Activated CD4-positive, alpha-beta T cell treated with anti-CD3 and anti-CD28 coated beads, Interleukin-2, Interleukin-6, amounts not matched to agents 100 ng/mL and 50 ng/mL, durations not matched to agents 16 hours and 8 hours (primary cell): ENCODE results near the gene VTI1A.

ENCODE experiments used
- DNase-seq: peaks from one replicate; pipeline ENCODE4 v3.0.0-alpha.2; 2020

The VTI1A gene

DNA sequence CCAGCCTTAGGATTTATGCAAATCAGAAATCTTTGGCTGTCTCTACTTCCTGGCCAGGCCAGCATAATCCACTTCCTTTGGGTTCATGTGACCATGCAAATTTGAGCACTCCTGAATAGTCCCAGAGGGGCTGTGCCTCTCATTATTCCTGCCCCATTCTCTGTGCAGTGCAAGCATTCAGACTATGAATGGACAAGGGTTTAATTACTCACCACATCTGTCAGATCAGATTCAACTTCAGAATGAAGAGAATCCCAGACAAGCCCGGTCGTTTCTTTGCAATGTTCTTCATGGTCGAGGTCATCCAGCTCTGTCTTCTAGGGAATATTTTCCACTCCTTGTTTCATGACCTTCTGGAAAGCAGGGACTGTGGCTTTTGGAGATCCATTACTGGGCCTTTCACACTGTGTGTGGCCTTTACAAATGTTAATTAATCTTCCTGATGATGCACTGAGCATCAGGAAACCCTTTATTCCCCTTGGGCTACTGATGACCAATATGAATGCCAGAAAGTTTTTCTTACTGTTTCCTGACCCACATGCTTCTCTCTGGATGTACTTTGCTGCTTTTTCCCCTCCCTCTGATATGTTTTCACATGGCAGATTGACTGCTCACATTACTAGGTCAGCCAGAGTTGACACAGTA, 285.4 kb downstream of the VTI1A start:
- no peak for DNase-seq

DNA sequence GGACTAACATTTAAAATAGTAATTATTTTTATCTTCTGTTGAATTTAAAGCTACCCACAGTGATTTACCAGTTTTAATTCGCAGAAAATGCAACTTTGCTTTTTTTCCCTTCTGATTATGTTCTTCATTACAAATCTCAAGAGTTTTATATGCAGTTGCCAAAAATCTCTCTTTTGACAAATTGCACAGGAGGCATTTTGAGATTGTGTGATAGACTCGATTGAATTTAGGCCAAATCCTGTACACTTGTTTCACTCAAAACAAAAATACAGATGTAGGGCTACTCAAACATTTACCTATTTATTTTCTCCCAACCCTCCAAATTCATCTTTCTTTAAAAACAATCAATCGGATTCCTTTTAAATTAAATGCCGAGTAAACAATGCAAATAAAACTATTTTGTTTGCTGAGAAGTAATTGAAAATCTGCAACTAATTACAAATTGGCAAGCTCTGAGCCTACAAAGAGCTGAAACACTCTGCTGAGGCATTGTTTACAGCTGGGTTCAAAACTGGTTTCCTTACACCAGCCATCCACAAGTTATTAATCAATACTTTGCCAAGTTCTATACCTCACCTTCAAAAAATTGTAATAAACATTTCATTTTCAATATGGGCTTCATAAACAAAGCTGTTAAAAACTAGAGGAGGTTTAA, 288.2 kb downstream of the VTI1A start:
- no peak for DNase-seq

DNA sequence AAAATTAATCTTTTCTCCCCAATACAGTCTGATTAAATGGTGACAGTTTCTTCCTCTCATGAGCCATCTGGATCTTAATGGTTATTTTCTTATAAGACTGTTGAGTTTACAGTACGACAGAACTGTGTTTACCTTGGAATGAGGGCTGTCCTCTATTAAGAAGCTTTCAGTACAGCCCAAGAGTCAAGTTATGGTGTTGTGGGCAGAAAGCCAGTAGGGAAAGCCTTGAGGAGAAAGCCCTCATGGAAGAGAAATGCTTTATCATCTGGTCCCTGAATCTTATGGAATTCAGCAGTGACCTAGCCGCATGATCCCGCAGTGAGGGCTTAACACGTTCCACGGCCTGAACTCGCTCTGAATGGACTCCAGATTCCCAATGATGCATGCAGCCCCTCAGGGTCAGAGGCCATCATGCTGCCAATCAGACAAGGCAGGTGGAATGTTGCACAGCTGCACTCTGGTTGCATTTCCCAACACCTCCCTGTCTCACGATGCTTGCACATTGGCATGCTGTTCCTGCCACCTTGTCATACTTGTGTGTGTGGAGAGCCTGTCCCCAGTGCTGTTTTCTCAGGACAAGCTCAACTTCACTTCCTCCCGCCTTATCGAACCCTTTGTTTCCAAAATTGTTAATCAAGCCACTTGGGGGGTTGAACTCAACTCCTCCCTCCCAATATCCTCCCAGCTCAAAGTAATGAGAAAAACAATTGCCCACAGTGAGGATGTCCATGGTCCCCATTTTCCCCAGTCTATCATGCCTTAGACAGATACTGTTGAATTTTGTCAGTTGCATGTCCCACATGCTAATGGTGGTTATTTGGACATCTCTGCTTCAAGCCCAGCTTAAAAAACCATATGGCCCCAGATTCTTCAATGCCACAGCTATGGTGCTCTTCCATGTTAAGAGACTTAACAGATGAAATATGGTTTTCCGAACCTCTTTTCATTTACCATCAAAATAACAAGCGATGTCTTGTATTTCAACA, 291.9 kb downstream of the VTI1A start:
- no peak for DNase-seq

DNA sequence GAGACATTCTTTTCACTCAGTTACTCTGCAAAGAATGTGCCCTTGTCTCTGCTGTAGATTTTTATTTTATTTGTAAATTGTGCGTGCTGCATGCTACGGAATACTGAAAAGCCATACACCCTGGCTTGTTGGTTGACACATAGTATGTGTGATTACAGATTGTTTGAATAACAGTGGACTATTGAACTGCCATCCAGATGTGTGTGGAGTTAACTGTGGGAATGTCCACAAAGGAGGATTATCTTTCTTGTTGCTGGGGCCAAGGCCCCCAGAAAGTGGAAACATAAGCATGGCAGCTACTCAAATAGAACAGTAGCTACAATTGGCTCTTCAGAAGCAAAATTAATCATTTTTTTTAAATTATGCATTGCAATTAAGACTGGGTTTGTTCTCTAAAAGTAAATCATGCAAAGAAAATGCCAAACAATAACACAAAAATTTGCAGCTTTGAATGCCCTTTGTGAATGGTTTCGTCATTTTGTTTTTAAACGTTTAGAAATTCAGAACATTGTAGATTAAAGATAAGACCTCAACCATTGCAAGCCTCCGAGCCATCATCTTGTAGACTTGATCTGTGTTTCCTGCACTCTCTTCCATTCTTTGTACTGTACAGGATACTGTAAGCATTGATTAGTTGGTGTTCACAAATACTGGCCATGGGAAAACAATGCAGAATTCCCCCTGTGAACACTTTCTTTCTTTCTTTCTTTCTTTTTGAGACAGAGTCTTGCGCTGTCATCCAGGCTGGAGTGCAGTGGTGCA, 292.8 kb downstream of the VTI1A start:
- DNase-seq: no peak

DNA sequence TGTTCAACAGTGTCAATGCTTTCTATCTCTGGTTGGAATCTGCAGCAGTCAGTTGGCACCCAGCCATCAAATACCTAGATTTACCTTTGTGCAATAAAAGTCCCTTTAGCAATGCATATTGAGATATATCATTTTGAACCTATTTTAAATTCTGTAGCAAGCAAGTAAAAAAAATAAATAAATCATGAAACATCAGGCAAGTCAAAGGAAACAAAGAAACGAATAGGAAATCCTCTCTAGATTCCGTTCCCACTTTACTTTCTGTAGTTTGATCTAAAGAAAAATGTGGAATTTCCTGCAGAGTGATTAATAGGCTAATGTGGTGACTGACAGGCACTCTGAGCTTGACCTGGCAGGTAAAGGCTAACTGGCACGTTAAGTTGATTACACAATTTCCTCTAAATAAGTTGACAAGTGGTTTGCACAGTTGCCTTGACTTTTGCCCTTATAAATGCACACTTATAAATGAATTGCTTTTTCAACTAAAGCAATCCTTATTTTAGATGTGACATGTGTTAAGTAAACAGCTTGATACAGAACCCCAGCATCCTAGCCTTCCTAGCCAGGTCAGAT, 294.9 kb downstream of the VTI1A start:
- DNase-seq: no peak

DNA sequence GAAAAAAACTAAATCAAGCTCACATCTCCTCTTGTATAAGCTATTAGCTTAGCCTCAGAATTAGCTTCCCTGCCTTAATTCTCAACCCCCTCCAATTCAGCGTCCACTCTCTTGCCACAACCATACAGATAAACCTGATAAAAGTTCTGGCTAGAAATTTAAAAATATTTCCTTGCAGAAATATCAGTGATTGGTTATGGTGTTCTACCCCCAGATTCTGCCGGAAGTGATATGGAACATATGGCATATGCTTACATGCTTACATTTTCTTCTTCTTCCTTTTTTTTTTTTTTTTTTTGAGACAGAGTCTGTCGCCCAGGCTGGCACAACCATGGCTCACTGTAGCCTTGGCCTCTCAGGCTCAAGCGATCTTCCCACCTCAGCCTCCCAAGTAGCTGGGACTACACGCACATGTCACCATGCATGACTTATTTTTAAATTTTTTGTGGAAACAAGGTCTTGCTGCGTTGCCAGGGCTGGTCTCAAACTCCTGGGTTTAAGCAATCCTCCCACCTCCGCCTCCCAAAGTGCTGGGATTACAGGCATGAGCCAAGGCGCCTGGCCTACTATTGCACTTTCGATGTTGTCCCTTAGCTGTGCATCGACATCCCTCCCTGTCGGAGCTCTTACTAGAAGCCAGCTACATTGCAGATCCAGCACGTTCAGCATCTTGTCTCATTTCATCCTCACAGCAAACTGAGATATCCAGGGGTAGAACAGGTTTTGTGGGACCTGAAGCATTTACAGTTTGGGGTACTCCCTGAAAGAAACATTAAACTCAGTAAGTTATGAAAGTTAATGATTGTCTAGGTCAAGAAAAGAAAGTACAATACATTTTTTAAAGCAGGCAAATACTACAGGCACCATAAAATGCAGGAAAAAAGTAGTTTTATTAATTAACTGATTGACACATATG, 297.4 kb downstream of the VTI1A start:
- no peak for DNase-seq

DNA sequence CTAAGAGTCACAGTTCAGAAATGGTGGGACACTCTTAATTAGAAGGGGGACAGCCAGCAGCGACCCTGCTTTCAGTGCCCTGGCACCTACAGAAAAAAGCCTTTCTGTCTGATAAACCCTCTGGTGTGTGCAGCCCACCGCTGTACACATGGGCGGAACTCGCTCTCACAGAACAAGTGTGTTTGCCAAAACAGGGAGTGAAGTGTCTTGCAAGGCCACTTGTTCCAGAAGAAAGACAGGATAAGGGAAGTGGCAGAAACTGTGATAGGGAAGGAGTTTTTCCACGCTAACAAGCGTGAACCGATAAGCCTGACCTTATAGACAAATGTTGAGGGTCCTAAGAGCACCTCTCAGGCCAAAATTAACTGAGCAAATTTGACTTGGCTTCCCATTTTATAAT, 299.3 kb downstream of the VTI1A start:
- DNase-seq: no peak

DNA sequence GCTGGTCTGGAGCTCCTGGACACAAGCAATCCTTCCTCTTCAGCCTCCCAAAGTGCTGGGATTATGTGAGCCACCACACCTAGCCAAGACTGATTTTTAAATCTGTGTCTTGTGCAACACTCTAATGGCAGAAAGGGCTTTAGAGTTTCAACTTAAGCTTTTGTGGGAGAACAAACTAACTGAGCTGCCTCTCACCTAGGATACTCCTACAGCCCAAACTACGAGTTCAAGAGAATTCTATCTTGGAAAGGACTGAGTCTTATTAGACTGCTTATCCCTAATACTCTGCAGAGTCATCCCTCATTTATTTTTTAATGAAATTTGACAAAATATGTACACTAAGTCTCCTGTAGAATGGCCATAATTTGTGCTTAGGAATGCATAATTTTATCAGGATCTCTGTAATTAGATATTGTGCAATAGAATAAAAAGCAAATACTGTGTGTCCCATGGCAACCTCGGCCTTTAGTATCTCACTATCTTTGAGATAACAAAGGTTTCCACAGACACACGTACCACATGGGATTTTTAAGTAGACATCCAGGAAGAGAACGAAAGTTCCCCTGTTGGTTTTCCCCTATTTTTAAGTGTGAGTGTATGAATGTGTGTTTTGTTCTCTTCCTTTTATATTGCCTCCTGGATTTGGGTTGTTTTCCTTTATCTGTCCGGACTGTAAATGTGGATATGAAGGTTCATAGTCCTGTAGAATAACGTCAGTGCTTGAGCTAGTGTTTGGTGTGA, 303.6 kb downstream of the VTI1A start:
- no peak for DNase-seq

DNA sequence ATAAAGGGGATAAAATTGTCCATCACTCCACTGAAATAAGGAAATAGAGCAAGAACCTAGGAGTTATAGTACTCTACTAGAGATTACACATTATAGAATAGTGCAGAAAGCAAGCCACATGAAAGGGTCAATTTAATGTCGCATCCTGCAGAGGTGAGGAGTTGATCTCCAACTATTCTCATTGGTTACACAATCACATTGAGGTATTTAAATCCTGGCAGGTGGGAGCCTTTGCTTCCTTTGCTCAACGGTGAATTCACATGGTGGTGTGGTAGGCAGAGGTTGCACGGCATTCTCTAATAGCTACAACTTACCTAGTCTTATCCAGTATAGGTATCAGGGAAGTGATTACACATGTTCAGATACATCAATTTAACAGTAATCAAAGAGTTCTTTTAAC, 304.6 kb downstream of the VTI1A start:
- DNase-seq: no peak

DNA sequence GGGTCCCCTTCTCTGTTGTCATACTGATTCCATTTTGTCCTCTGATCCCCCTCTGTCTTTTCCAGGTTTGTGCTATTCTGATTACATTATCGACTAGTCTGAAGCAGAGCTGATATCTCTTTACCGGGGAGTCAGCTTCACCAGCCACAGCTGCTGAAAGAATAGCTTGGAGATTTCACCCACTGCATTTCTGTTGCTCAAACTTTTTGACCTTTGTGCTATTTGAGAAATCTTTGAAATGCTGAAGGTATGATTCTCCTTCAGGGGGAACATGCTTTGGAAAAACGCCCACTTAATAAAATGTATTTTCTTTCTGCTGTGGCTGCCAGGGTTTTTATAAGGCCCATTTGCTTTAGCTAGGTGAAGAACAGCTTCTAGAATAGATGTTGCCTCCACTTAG, 305.3 kb downstream of the VTI1A start:
- DNase-seq: no peak

DNA sequence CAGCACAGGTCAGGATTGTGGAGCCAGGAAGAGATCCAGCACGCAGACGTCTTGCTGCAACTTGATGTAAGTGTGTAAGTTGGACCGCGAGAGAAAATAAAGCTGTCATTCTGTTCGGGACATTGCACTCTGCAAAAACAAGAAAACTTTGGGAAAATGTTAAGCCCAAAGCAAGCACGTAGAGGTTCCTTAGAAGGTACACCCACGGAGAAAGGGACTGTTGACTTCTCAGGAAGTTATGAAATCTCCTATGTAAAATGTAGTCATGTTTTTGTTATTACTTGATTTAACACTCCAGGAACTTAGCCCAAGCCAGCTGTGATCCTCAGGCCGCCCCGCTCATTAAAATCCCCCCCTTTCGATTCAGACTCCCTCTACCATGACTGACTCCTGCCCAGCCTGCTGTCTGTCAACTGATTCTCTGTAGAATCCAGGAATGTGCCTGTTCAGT, 307.0 kb downstream of the VTI1A start:
- no peak for DNase-seq

DNA sequence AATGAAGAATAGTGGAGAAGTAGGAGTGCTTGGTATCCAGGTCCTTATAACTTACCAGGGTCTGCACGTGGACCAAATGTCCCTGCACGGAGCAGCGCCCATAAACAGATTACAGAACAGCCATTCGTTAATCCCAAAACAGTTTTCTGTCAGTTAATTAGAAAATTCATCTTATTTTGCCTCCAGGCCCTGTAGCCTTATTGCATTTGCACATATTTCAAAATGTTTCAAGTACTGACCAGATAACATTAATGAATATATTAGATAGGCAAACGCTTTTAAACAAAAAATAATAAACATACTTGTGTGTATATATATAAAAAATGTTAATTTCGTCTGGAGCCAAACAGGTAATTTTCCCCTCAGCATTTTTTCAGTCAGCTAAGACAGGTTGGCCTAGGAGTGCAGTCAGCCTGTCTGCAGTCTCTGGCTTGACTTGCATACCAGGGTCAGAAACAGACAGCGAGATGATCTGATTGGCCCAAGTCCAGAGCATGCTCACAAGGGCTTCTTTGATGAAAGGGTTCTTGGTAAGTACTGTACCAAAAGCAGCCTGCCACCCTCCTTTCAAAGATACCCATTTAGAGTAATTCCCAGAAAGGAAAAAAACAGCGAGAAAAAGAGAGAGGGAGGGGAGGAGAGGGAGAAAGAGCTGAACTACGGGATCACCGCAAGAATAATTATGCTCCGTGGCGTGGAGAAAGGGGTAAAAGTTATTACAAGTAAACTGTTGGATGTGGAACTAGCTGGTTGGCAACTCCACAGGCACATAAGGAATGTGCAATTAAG, 308.6 kb downstream of the VTI1A start:
- DNase-seq: no peak

DNA sequence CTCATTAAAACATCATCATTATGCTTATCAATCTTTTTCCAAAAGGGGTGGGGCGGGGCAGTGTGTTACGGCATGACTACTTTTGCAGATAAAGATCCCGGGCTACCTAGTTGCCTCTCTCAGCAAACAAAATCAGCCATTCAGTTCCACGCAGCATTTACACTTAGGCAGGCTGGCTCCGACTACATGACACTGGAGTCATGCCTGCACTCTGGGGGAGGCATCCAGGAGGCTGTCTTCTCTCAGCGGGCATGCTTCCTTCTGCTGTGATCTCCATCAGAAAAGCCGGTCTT, 309.2 kb downstream of the VTI1A start:
- DNase-seq: no peak

DNA sequence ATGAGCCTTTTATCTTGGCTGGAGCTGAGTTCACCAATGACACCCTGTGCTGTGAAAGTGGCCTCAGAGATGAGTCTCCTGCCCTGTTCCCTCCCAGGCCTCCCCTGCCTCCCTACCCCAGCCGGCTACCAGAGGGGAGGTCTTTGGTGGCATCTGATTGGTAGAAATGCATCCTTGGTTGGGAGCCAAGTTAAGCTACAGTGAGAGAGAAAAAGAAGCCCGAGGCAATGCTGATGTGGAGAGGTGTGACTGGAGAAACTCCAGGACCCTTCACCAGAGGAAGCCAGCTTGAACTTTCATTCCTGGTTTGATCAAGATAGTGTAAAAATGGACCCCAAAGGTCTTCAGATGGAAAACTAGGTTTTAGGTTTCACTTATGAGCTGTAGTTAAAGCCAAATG, 311.9 kb downstream of the VTI1A start:
- DNase-seq: no peak

DNA sequence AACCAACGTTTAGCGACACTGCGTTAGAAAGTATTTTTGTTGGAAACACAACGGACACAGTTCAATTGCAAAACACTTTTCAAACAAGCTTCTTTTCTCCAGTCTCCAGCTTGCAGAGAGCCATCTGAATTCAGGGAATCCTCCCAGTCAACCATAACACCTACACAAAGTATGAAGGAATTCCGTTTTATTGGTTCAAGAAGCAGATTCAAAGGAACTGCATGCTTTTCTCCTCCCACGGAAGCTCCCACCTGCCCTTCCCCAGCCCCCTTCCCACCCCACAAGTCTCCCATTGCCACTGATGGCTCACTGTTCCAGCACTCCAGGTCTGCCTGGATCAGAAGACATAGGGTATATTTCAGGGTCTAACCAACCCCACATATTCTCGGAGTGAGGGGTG, 312.5 kb downstream of the VTI1A start:
- DNase-seq: no peak

DNA sequence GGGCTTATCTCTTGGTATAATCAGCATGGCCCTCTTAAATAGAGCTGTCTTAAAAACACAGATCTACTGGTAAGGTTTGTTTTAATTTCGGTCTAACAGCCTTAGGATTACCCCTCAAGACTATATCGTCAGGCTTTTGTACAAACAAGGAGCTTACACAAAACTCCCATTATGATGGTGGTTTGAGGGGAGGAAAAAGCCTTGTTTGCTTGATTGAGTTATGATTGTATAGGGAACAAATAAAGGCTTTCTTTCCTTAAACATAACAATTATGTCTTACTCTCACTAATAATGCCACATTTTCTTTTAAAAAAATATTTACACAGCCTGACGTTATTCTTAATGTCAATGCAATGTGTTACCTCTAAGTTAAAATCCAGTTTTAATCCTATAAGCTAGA, 314.2 kb downstream of the VTI1A start:
- no peak for DNase-seq

DNA sequence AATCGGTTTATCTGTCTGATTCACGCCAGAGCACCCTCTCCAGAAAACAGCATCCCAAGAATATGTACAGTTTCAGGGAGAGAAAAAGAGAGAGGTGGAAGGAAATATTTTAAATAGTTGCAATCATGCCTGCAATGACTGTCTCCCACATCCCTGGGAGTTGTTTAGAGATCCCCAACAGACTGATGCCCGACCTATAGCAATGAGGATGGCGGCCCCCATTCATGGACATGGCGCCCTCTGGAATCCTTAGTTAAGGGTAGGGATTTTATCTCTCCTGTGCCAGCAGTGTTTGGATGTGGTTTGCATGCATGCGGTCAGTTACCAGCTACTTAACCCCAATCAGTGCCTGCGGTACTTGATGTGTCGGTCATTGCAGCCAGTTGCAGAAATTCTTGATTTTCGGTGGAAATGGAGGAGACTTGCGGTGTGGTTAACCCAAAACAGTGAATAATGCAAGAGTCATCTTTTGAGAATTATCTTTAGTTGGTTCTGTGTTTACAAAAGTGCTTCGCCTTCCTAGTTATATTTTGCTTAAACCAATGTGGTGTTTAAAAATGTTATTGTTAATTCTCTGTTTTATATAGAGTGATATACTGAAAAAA, 317.0 kb downstream of the VTI1A start:
- no peak for DNase-seq

DNA sequence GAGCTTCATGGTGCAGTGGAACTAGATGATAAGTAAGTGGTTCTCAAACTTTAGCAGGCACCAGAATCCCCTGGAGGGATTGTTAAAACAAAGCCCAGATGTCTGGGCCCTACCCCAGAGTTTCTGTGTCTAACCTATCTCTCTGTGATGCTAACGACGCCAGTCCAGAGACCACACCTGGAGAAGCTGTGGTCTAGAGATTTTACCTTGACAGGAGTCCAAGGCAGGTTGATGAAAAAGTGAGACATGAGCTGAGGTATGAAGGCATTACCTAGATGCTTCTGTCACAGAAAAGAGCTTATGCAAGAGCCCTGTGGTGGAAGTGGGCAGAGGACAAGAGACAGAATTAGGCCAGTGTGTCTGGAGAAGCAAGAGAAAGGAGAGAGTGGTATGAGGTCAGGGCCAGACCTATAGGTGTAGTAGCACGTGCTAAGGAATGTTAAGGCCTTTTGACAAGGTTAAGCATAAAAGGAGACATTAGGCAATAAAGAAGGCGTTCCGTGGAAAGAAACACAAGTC, 318.8 kb downstream of the VTI1A start:
- DNase-seq: no peak

DNA sequence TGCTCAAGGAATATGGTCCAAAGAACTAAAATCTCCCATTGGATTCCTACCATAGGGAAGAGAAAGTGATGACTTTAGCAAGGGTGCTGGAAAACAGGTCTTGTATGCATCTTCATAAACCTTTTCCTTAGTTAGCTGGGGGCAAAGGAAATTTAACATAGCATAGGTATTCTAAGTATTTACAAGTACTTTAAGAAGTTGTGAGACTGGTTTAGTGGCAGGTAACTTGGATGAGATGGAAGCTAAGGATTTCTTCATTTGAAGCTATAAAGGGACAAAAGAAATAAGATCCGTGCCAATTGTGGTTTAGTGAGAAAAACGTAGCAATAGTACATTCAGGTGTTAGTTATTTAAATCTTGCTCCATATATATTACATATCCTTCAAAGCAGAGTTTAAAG, 319.6 kb downstream of the VTI1A start:
- no peak for DNase-seq
